H9 (cell line): ENCODE measurements around the gene APBA2. TPM values are rescaled to one million over a fixed set of nuclear protein-coding genes. Genes with fewer than 3 reads are reported as not detected.

Experiments used
- DNase-seq: peaks from one replicate; pipeline ENCODE4 v3.0.0-alpha.2; 2017
- H2AFZ ChIP-seq: one replicate; pipeline ENCODE4 v1.6.1; 2013; ENCODE audit warnings: mild to moderate bottlenecking, low read length, control low read depth, moderate library complexity
- H2AK5ac ChIP-seq: 2 replicates; pipeline ENCODE4 v1.6.1; 2013; ENCODE audit warnings: low read length, control low read depth, mixed read lengths; ENCODE audit not compliant: insufficient read length
- H2BK120ac ChIP-seq: one replicate; pipeline ENCODE4 v1.6.1; 2013; ENCODE audit warnings: low read depth, mild to moderate bottlenecking, low read length, control low read depth, inconsistent platforms; ENCODE audit not compliant: poor library complexity, severe bottlenecking
- H2BK12ac ChIP-seq: 2 replicates; pipeline ENCODE4 v1.6.1; 2013; ENCODE audit warnings: low read length, control low read depth, mixed read lengths, low read depth; ENCODE audit not compliant: insufficient read length
- H2BK15ac ChIP-seq: 2 replicates; pipeline ENCODE4 v1.6.1; 2013; ENCODE audit warnings: low read depth, low read length, control low read depth
- H2BK20ac ChIP-seq: one replicate; pipeline ENCODE4 v1.6.1; 2013; ENCODE audit warnings: low read depth, mild to moderate bottlenecking, low read length, control low read depth, inconsistent platforms; ENCODE audit not compliant: poor library complexity, severe bottlenecking
- H2BK5ac ChIP-seq: 2 replicates; pipeline ENCODE4 v1.6.1; 2013; ENCODE audit warnings: low read length, control low read depth, mixed read lengths; ENCODE audit not compliant: insufficient read length
- H3K14ac ChIP-seq: 2 replicates; pipeline ENCODE4 v1.6.1; 2013; ENCODE audit warnings: low read length, control low read depth; ENCODE audit not compliant: insufficient read depth
- H3K18ac ChIP-seq: 2 replicates; pipeline ENCODE4 v1.6.1; 2013; ENCODE audit warnings: low read depth, mild to moderate bottlenecking, mixed read lengths, low read length, control low read depth; ENCODE audit not compliant: insufficient read length
- H3K23ac ChIP-seq: 2 replicates; pipeline ENCODE4 v1.6.1; 2013; ENCODE audit warnings: low read length, control low read depth, mixed read lengths, low read depth; ENCODE audit not compliant: insufficient read length
- H3K23me2 ChIP-seq: 2 replicates; pipeline ENCODE4 v1.6.1; 2013; ENCODE audit warnings: low read depth, mild to moderate bottlenecking, mixed read lengths, low read length, control low read depth; ENCODE audit not compliant: insufficient read length, poor library complexity, severe bottlenecking
- H3K27ac ChIP-seq: 2 replicates; pipeline ENCODE4 v1.5.1; 2013; ENCODE audit warnings: low read length, control low read depth, mixed read lengths, low read depth; ENCODE audit not compliant: insufficient read length
- H3K27me3 ChIP-seq: 2 replicates; pipeline ENCODE4 v1.6.1; 2013; ENCODE audit warnings: low read length, control low read depth, inconsistent platforms; ENCODE audit not compliant: insufficient read depth
- H3K4ac ChIP-seq: 2 replicates; pipeline ENCODE4 v1.6.1; 2013; ENCODE audit warnings: low read depth, mild to moderate bottlenecking, control low read depth, inconsistent platforms, low read length, moderate library complexity
- H3K4me1 ChIP-seq: 2 replicates; pipeline ENCODE4 v1.6.1; 2013; ENCODE audit warnings: low read length, control low read depth, inconsistent platforms; ENCODE audit not compliant: insufficient read depth
- H3K4me2 ChIP-seq: 2 replicates; pipeline ENCODE4 v1.6.1; 2013; ENCODE audit warnings: low read length, control low read depth, mixed read lengths; ENCODE audit not compliant: insufficient read length, insufficient read depth
- H3K56ac ChIP-seq: 2 replicates; pipeline ENCODE4 v1.6.1; 2013; ENCODE audit warnings: low read depth, mild to moderate bottlenecking, mixed read lengths, low read length, control low read depth; ENCODE audit not compliant: insufficient read length
- H3K79me1 ChIP-seq: 2 replicates; pipeline ENCODE4 v1.6.1; 2013; ENCODE audit warnings: low read depth, mild to moderate bottlenecking, moderate library complexity, low read length, control low read depth, inconsistent platforms; ENCODE audit not compliant: insufficient read depth, poor library complexity, severe bottlenecking
- H3K79me2 ChIP-seq: 2 replicates; pipeline ENCODE4 v1.6.1; 2013; ENCODE audit warnings: low read length, control low read depth, inconsistent platforms; ENCODE audit not compliant: insufficient read depth
- H3K9ac ChIP-seq: 2 replicates; pipeline ENCODE4 v1.6.1; 2013; ENCODE audit warnings: low read length, control low read depth, mixed read lengths; ENCODE audit not compliant: insufficient read length; ENCODE audit errors: extremely low read depth
- H3K9me3 ChIP-seq: one replicate; pipeline ENCODE4 v1.6.1; 2013; ENCODE audit warnings: low read depth, low read length, inconsistent platforms; ENCODE audit not compliant: control insufficient read depth
- H3T11ph ChIP-seq: one replicate; pipeline ENCODE4 v1.6.1; 2013; ENCODE audit warnings: mild to moderate bottlenecking, low read length, control low read depth, inconsistent platforms
- H4K20me1 ChIP-seq: one replicate; pipeline ENCODE4 v1.6.1; 2013; ENCODE audit not compliant: control insufficient read depth, insufficient read length, insufficient read depth
- H4K5ac ChIP-seq: 2 replicates; pipeline ENCODE4 v1.6.1; 2013; ENCODE audit warnings: low read depth, mild to moderate bottlenecking, mixed read lengths, low read length, control low read depth; ENCODE audit not compliant: insufficient read length
- H4K8ac ChIP-seq: replicated peaks from 2 replicates; pipeline ENCODE4 v1.6.1; 2013; ENCODE audit warnings: low read length, control low read depth, mixed read lengths, low read depth; ENCODE audit not compliant: insufficient read length
- H4K91ac ChIP-seq: 2 replicates; pipeline ENCODE4 v1.6.1; 2013; ENCODE audit warnings: low read depth, mild to moderate bottlenecking, moderate library complexity, mixed read lengths, low read length, control low read depth; ENCODE audit not compliant: insufficient read length
- H3K27ac Mint-ChIP-seq, 3 experiments: 2 replicates in 2 of 3; 3 replicates in 1 of 3; pipeline ENCODE4 v1.8.0; 2020 to 2021; ENCODE audit warnings: mixed read lengths in 3 of 3, mild to moderate bottlenecking in 1 of 3, moderate library complexity in 1 of 3
- H3K27me3 Mint-ChIP-seq: 2 replicates; pipeline ENCODE4 v1.8.0; 2021; ENCODE audit warnings: low read depth, mild to moderate bottlenecking, moderate library complexity, mixed read lengths
- H3K36me3 Mint-ChIP-seq, 3 experiments: 2 replicates in 2 of 3; 3 replicates in 1 of 3; pipeline ENCODE4 v1.8.0; 2020 to 2021; ENCODE audit warnings: low read depth in 3 of 3, mixed read lengths in 3 of 3; ENCODE audit not compliant: insufficient read depth in 1 of 3
- H3K4me1 Mint-ChIP-seq, 2 experiments: 2 replicates each; pipeline ENCODE4 v1.8.0; 2020; ENCODE audit warnings: mixed read lengths in 2 of 2
- H3K4me3 Mint-ChIP-seq, 2 experiments: 2 replicates in 1 of 2; 3 replicates in 1 of 2; pipeline ENCODE4 v1.8.0; 2020 to 2021; ENCODE audit warnings: mild to moderate bottlenecking in 2 of 2, mixed read lengths in 2 of 2, moderate library complexity in 1 of 2
- H3K9me3 Mint-ChIP-seq, 2 experiments: 2 replicates in 1 of 2; 3 replicates in 1 of 2; pipeline ENCODE4 v1.8.0; 2020; ENCODE audit warnings: mild to moderate bottlenecking in 2 of 2, mixed read lengths in 2 of 2, moderate library complexity in 1 of 2
- CTCF ChIP-seq: fragments of 200-600 bp; sonication (generic); conservative IDR thresholded peaks from 3 replicates; pipeline ENCODE4 v1.8.0; 2021; ENCODE audit warnings: antibody characterized with exemption, mild to moderate bottlenecking
- WGBS: extraction: QIAGEN DNeasy Blood & Tissue Kit; methylation state at CpG from one replicate; pipeline ENCODE4 v1.1.7; 2013; ENCODE audit warnings: missing lambda C conversion rate, low lambda C conversion rate, mixed read lengths; ENCODE audit not compliant: insufficient read length; ENCODE audit errors: extremely low coverage; 5-methylcytosine and 5-hydroxymethylcytosine counted together
- total RNA-seq: library from RNA; stranded (reverse); gene quantifications from 2 replicates; pipeline ENCODE4 v1.2.1, GENCODE V29; 2021

Gene APBA2
- total RNA-seq, 1 experiment from 2014 or later = 14.3 TPM

DNA sequence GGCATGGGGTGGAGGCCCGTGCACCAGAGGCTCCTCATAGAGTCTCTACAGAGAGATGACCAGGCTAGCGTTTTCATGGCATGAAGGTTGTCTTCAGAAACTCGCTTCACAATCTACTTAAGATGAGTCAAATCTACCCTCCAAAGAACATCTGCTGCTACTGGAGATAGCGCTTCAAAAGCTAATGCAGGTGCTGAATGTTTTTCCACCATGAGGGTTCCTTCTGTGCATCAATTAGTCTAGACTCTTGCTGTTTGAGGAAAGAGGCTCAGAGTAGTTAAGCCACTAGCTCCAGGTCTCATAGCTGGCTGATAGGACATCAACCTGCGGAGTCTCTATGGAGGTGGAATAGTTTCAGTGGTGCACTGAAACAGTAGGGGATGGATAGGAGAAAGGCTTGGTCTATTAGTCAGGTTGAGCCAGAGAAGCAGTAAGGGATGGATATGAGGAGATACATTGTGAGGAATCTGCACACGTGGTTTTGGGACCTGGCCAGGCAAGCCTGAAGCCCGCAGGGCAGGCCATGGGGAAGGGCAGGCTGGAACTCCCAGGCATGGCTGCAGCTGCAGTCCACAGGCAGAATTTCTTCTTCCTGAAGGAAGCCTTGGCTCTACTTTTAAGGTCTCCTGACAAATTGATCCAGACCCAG, 117.5 kb downstream of the APBA2 start:
- no peak overlapping the region for H4K91ac ChIP-seq
- no peak overlapping the region for H4K8ac ChIP-seq
- no peaks in the 10 kb centered on the region for H3K9me3 ChIP-seq
- H2BK5ac ChIP-seq = no peak overlapping the region
- H3K23me2 ChIP-seq = no peaks in the 10 kb centered on the region
- no peak overlapping the region for H4K5ac ChIP-seq
- no peak overlapping the region for H3K56ac ChIP-seq
- no peak overlapping the region for H2AFZ ChIP-seq
- no peak overlapping the region for H3K23ac ChIP-seq
- H2AK5ac ChIP-seq = no peak overlapping the region
- no peaks in the 10 kb centered on the region for H3K79me2 ChIP-seq
- WGBS = no CpG with 5 or more reads among the region's 7 CpGs
- no peak overlapping the region for H3K14ac ChIP-seq
- Mint-ChIP-seq H3K36me3 (peaks cover 6 to 11% (median 6%) of the 10 kb centered on the region in 3 experiments; a peak in 6 of 7 replicates), H3K27ac (peak overlapping the region in 1 of 3 experiments; percentile 54; a peak in 1 of 7 replicates), H3K4me1 (peaks cover 3 to 6% of the 10 kb centered on the region in 2 experiments; a peak in 2 of 4 replicates), H3K4me3 (no peak overlapping the region), H3K27me3 (no peaks in the 10 kb centered on the region; the same call in 1 of the 2 replicates), H3K9me3 (peaks cover 3 to 5% of the 10 kb centered on the region in 2 experiments; a peak in 4 of 5 replicates)
- no peak for TF ChIP-seq CTCF
- no peak for DNase-seq
- no peak overlapping the region for H3K18ac ChIP-seq
- H2BK20ac ChIP-seq = no peak overlapping the region
- H2BK15ac ChIP-seq = no peak overlapping the region
- H3K4me1 ChIP-seq = no peaks in the 10 kb centered on the region
- no peaks in the 10 kb centered on the region for H3K79me1 ChIP-seq
- H3K27me3 ChIP-seq = no peaks in the 10 kb centered on the region
- H4K20me1 ChIP-seq = no peaks in the 10 kb centered on the region
- no peak overlapping the region for H2BK12ac ChIP-seq
- no peak overlapping the region for H3T11ph ChIP-seq
- no peak overlapping the region for H3K9ac ChIP-seq
- no peak overlapping the region for H3K27ac ChIP-seq
- no peak overlapping the region for H3K4me2 ChIP-seq
- no peak overlapping the region for H2BK120ac ChIP-seq
- no peak overlapping the region for H3K4ac ChIP-seq
